Large intestine (tissue), 3 donors: ENCODE results near the gene DNAL1. TPM values are rescaled to one million over a fixed set of nuclear protein-coding genes. Genes with fewer than 3 reads are reported as not detected.

Experiments
- DNase-seq, 2 donors: peaks; one replicate each; pipeline versions ENCODE4 v3.0.0 to v3.0.0-alpha.2; 2013
- H3K27ac ChIP-seq: one replicate; pipeline ENCODE4 v1.5.1; 2013; ENCODE audit warnings: low read length
- H3K27me3 ChIP-seq: 2 replicates; pipeline ENCODE4 v1.6.1; 2013; ENCODE audit warnings: low read length; ENCODE audit not compliant: control insufficient read depth, insufficient read depth
- H3K36me3 ChIP-seq: 2 replicates; pipeline ENCODE4 v1.6.1; 2013; ENCODE audit warnings: low read length; ENCODE audit not compliant: control insufficient read depth, insufficient read depth
- H3K4me1 ChIP-seq: one replicate; pipeline ENCODE4 v1.6.1; 2013; ENCODE audit warnings: low read length; ENCODE audit not compliant: control insufficient read depth, insufficient read depth
- H3K4me3 ChIP-seq: one replicate; pipeline ENCODE4 v1.5.1; 2013; ENCODE audit warnings: low read length
- H3K9me3 ChIP-seq: one replicate; pipeline ENCODE4 v1.6.1; 2013; ENCODE audit warnings: mild to moderate bottlenecking, low read depth, low read length, moderate library complexity; ENCODE audit not compliant: control insufficient read depth
- WGBS: methylation state at CpG from one replicate; pipeline ENCODE4 v1.1.5; 2013; ENCODE audit warnings: low lambda C conversion rate; ENCODE audit not compliant: insufficient coverage; 5-methylcytosine and 5-hydroxymethylcytosine counted together
- polyA plus RNA-seq: library from polyadenylated mRNA; unstranded; fragments of 120-200 nt; gene quantifications from one replicate; pipeline ENCODE4 v1.2.1, GENCODE V29; 2013

The DNAL1 gene
- polyA plus RNA-seq, 1 donor, result 7.2 TPM

- H3K4me3 ChIP-seq, result peak overlapping the region; percentile 21
- peak overlapping the region; percentile 32 for H3K27ac ChIP-seq
- no CpG with 5 or more reads among the region's 7 CpGs for WGBS
These were observed 69.9 kb downstream of the DNAL1 start for GRCh38 chr14:73714656-73715081.

GRCh38 chr14:73715707-73716106, 70.9 kb downstream of the DNAL1 start:
- Histone ChIP-seq H3K4me1 (peaks cover 24% of the 10 kb centered on the region), H3K9me3 (no peaks in the 10 kb centered on the region), H3K27me3 (peaks cover 15% of the 10 kb centered on the region), H3K4me3 (no peak overlapping the region), H3K27ac (no peak overlapping the region), H3K36me3 (peaks cover 38% of the 10 kb centered on the region)
- DNase-seq, result no peak
- no CpG with 5 or more reads among the region's 4 CpGs for WGBS

More at GRCh38 chr14:73714656-73715081, 69.9 kb downstream of the DNAL1 start:
- peaks cover 24% of the 10 kb centered on the region for H3K4me1 ChIP-seq
- DNase-seq, result no peak
- H3K27me3 ChIP-seq, result peaks cover 15% of the 10 kb centered on the region
- H3K36me3 ChIP-seq, result peaks cover 30% of the 10 kb centered on the region
- H3K9me3 ChIP-seq, result no peaks in the 10 kb centered on the region

- Histone ChIP-seq H3K4me3 (no peak overlapping the region), H3K4me1 (peaks cover 24% of the 10 kb centered on the region), H3K27ac (peak overlapping the region; percentile 73), H3K9me3 (no peaks in the 10 kb centered on the region), H3K36me3 (peaks cover 53% of the 10 kb centered on the region), H3K27me3 (peaks cover 13% of the 10 kb centered on the region)
- no peak for DNase-seq
- WGBS, result no CpG with 5 or more reads among the region's 3 CpGs
These were observed 72.5 kb downstream of the DNAL1 start for GRCh38 chr14:73717266-73717665.

- H3K4me3 ChIP-seq, result peak overlapping the region; percentile 16
- DNase-seq, result peak in 1 of 2 donors; percentile 26
- no peaks in the 10 kb centered on the region for H3K9me3 ChIP-seq
- peaks cover 59% of the 10 kb centered on the region for H3K36me3 ChIP-seq
- peaks cover 7% of the 10 kb centered on the region for H3K27me3 ChIP-seq
- peak overlapping the region; percentile 73 for H3K27ac ChIP-seq
- WGBS, result no CpG with 5 or more reads among the region's 20 CpGs
- peaks cover 18% of the 10 kb centered on the region for H3K4me1 ChIP-seq
These were observed 73.1 kb downstream of the DNAL1 start for GRCh38 chr14:73717711-73718417.

- Histone ChIP-seq H3K27ac (peak overlapping the region; percentile 73), H3K4me3 (peak overlapping the region; percentile 16), H3K9me3 (no peaks in the 10 kb centered on the region), H3K36me3 (peaks cover 67% of the 10 kb centered on the region), H3K27me3 (no peaks in the 10 kb centered on the region), H3K4me1 (peaks cover 15% of the 10 kb centered on the region)
- peak in 1 of 2 donors; percentile 37 for DNase-seq
- WGBS, result 50% methylated on average over 1 of the region's 55 CpGs
These were observed 73.8 kb downstream of the DNAL1 start for GRCh38 chr14:73718418-73719251.

- WGBS, result no CpG with 5 or more reads among the region's 13 CpGs
- Histone ChIP-seq H3K4me3 (no peak overlapping the region), H3K27ac (peak overlapping the region; percentile 64), H3K4me1 (peaks cover 21% of the 10 kb centered on the region), H3K9me3 (no peaks in the 10 kb centered on the region), H3K27me3 (no peaks in the 10 kb centered on the region), H3K36me3 (peaks cover 74% of the 10 kb centered on the region)
- DNase-seq, result no peak
These were observed 74.6 kb downstream of the DNAL1 start for GRCh38 chr14:73719361-73719760.

GRCh38 chr14:73719791-73720190, 75.0 kb downstream of the DNAL1 start:
- no peaks in the 10 kb centered on the region for H3K27me3 ChIP-seq
- peaks cover 22% of the 10 kb centered on the region for H3K4me1 ChIP-seq
- H3K4me3 ChIP-seq, result no peak overlapping the region
- peaks cover 78% of the 10 kb centered on the region for H3K36me3 ChIP-seq
- no peaks in the 10 kb centered on the region for H3K9me3 ChIP-seq
- DNase-seq, result no peak
- H3K27ac ChIP-seq, result no peak overlapping the region
- WGBS, result no CpG with 5 or more reads among the region's 8 CpGs

- DNase-seq, result no peak
- Histone ChIP-seq H3K27ac (no peak overlapping the region), H3K27me3 (no peaks in the 10 kb centered on the region), H3K4me1 (peaks cover 31% of the 10 kb centered on the region), H3K36me3 (peaks cover 84% of the 10 kb centered on the region), H3K4me3 (no peak overlapping the region), H3K9me3 (no peaks in the 10 kb centered on the region)
These were observed 75.8 kb downstream of the DNAL1 start for GRCh38 chr14:73720636-73721035.

GRCh38 chr14:73721101-73721821, 76.5 kb downstream of the DNAL1 start:
- Histone ChIP-seq H3K36me3 (peaks cover 86% of the 10 kb centered on the region), H3K4me3 (no peak overlapping the region), H3K4me1 (peaks cover 37% of the 10 kb centered on the region), H3K27me3 (no peaks in the 10 kb centered on the region), H3K27ac (no peak overlapping the region), H3K9me3 (no peaks in the 10 kb centered on the region)
- WGBS, result no CpG with 5 or more reads among the region's 12 CpGs
- DNase-seq, result no peak

GRCh38 chr14:73722581-73722980, 77.8 kb downstream of the DNAL1 start:
- Histone ChIP-seq H3K9me3 (no peaks in the 10 kb centered on the region), H3K27me3 (no peaks in the 10 kb centered on the region), H3K27ac (no peak overlapping the region), H3K4me1 (peaks cover 50% of the 10 kb centered on the region), H3K36me3 (peaks cover 92% of the 10 kb centered on the region), H3K4me3 (no peak overlapping the region)
- WGBS, result no CpG with 5 or more reads among the region's 10 CpGs
- DNase-seq, result no peak
